Hematopoietic multipotent progenitor cell treated with erythropoietin and hydrocortisone succinate and interleukin-3 and kit ligand, for 8 days (in vitro differentiated cells): Measurements from ENCODE around the gene IGSF8.

Experiments used
- DNase-seq: peaks from one replicate; pipeline ENCODE4 v3.0.0-alpha.2; 2015

The IGSF8 gene

DNA sequence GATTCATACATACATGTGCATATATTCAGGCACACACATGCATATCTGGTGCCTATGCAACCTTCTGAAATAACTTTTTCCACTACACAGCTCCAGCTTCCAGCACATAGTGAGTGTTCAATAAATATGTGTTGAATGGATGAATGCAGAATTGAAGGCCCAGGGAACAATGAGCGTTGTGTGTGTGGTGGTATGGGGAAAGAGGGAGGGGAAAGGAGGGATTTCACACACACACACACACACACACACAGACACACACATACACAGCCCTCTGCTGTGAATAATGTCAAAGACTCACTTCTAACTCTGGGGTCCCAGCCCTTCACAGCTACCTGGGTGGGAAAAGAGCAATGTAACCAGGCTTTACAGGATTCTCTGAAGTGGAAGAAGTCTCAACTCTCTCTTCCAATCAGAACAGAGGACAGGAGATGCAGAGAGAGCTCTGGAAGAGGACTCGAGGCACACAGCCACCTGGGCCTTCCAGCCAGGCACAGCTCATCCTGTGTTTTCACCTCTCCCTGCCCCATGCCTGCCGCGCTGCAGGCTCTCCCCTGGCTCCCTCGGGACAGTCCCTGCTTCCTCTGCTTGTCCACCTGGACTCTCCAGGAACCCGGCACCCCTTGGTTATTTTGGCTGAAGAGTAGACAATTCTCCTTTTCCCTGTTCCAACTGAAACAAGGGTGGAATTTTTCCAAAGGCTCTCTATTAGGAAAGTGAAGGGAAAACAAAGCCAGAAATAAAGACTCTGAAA lies 5.4 kb upstream of the IGSF8 start:
- no peak for DNase-seq

DNA sequence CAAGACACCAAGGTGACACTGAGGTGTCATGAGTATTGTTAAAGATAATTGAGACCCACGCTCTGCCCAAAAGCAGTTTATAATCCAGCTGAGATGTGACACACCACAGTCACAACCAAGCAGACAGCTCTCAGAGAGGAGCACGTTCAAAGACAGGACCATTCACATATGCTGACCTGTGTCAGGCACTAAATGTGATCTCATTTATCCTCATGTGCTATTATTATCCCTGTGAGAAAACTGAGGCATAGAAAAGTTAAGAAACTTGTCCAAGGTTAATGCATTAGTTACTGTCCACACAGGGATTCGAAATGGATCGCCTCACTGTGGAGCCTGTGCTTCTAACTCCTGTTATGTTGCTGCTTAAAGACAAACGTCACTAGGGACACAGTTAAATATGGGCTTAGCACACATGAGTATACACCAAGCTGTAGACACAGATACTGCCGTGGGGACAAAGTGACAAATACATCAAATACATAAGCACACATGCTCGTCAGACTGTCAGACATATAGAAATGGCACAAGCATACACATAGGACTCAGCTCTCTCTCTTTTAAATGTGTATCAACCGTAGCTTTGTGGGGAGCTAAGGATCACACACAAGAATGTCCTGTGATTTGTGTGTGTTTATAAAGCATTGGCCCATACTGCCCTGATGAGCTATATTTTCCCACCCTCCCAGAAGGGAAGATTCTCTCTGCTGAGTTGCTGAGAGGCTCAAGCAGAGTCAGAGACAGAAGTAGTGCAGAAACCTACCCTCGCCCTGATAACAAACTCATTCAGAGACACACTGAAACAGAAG lies 3.5 kb upstream of the IGSF8 start:
- no peak for DNase-seq

- peak; percentile 83 for DNase-seq
Observed at GRCh38 chr1:160101037-160101716, 2.8 kb upstream of the IGSF8 start.

GRCh38 chr1:160099716-160100375 lies 1.4 kb upstream of the IGSF8 start:
- no peak for DNase-seq

- DNase-seq: peak; percentile 88
Observed at GRCh38 chr1:160098852-160099561, 588 bp upstream of the IGSF8 start.

DNA sequence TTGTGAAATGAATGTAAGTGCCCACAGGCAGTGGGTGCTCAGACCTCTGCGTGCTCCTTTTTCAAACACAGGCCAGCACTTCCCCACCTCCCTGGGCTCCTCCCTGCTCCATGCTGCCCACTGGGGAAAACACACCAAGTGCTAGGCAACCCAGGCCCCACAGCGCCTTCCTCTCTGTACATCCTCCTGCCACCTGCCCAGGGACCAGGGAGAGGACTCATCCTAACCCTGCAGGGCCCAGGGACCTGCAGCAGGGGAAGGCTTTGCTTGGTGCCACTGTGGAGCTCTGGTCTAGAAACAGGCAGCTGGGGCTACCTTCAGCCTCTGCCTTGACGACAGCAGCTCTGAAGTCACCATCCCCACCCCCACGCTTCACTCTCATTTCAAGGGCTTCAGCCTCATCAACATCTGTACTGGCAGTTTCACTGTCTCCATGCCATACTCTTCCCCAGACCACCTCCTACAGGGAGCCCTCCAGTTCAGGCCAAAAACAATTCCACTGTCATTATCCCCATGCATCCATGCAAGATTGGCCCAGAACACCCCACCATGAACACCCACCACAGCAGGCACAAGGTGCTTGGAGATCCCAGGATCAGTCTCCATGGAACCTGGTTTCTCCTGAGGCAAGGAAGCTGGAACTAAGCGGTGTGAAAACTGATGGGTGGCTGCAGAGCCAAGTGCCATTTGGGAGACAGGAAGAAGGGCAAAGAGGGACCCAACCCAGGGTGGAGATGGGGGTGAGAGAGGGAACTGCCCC lies 1.1 kb downstream of the IGSF8 start:
- DNase-seq: no peak

GRCh38 chr1:160096274-160097116 lies 1.9 kb downstream of the IGSF8 start:
- no peak for DNase-seq

- DNase-seq: no peak
Observed at GRCh38 chr1:160095382-160096105, 2.9 kb downstream of the IGSF8 start.

DNA sequence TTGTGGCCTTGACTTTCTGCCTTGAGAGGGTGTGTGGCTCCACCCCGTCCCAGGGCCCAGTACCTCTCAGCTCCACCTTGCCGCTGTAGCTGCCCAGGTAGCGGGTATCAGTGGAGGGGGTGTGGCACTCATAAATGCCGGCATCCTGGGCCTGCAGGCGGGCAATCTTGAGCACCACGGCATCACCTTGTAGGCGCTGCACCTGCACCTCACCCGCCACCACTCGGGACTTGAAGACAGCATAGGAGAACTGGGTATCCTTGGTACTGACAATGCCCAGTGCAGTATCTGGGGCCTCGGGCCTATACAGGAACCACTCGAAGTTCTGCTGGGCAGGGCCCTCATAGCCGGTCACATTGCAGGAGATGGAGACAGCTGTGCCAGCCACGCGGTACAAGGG lies 3.6 kb downstream of the IGSF8 start:
- no peak for DNase-seq

- DNase-seq: no peak
Observed at GRCh38 chr1:160094291-160094625, 4.2 kb downstream of the IGSF8 start.

GRCh38 chr1:160093624-160094290 lies 4.7 kb downstream of the IGSF8 start:
- no peak for DNase-seq

- DNase-seq: no peak
Observed at GRCh38 chr1:160093069-160093395, 5.4 kb downstream of the IGSF8 start.

DNA sequence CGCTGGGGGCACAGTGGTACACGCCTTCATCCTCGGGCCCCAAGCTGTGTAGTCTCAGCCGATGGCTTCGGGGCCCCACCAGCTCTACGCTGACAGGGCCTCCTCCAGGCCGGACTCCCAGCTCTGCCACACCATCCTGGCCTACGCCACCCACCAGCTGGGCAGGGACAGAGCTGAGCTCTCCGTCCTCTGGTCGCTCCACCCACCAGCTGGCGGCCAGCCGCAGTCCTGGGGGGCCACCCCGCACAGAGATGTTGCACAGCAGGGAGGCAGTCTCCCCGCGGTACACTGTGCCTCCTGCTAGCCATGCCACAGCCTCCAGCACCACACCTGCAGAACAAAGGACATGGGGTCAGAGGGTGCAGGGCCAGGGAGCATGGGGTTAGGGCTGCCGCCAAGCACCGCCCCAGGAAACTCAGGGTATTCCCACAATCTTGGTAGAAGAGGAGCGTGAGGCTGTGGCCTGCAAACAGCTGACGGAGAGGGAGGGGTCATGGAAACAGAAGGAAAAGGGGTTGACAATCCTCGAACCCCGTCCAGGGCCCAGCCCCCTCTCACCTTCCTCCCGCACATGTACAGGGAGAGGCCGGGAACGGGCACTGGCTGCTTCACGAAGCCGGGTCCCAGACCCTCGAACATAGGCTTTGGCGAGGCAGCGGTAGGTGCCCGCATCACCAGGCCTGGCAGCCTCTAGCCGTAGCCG lies 5.9 kb downstream of the IGSF8 start:
- no peak for DNase-seq

DNA sequence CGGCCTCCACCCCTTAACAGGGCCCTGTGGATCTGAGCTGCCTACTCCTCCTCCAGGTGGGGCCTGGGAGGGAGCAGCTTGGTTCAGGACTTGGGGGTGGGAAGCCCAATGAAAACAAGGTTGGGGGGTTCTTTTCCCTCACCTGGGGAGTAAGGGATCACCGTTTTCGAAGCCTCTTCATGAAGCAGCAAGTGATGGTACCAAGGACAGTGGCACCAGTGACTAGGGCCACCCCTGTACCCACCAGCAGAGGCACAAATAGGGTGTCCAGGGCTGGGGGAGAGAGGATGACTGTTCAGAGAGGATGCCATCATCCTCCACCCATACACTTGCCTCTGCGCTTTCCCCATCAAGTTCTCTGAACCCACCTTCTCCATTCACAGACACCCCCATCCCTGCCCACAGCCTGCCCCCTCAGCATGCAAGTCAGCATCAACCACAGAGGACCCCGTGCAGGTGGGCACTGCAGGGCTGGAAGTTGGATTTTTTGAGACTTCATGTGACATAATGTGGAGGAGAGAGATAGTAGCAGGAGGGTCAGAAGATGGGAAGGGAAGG lies 6.7 kb downstream of the IGSF8 start:
- no peak for DNase-seq

GRCh38 chr1:160090760-160091159 lies 7.7 kb downstream of the IGSF8 start:
- DNase-seq: no peak

GRCh38 chr1:160089883-160090282 lies 8.5 kb downstream of the IGSF8 start:
- DNase-seq: no peak

DNA sequence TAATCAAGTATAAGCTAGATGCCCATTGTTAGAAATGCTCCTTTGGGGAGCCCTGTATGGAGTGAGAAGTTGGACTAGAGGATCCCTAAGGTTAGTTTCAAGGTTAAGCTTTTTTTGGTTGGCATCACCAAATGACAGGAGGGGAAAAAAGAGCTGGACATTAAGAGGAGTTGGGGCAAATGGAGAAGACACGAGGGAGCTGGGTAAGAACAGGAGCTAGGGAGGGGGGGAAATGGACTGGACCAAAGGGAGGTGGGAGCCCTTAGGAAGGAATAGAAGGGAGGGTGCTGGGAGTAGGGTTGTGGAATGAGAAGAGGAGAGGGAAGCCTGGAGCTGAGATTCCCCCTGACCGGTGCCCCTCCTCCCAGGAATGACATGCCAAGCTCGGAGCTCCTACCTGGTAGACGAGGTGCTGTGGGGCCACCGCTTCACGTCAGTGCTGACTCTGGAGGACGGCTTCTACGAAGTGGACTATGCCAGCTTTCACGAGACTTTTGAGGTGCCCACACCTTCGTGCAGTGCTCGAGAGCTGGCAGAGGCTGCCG lies 11.2 kb downstream of the IGSF8 start:
- DNase-seq: no peak

DNA sequence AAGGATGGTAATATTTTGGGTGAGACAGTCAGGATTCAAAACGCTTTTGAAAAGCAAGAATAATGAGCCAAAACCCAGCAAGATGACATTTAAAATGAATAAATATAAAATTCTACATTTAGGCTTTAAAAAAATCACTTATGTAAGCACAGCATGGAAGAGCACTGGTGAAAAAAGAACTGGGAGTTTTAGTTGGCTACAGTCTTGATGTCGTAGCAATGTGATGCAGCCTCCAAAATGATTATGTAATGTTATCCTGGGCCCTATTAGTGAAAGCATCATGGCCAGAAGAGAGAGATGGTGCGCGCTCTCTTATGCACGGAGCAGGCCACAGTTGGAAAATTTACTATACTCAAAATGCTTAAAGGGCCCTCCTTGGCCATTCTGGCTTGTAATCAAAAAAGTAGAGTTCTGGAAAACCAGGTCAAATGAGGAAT lies 11.9 kb downstream of the IGSF8 start:
- no peak for DNase-seq
